ENCODE measurements around the gene FAM151A. TPM values are rescaled to one million over a fixed set of nuclear protein-coding genes. Genes with fewer than 3 reads are reported as not detected.
A peak's percentile ranks its signal among the peaks of the same experiment; 100 is the strongest.

The FAM151A gene
- total and polyA plus RNA-seq, 2 of the 13 experiments (the other 11 are each of a cell fraction or from before 2014, with no cell fraction given), result 0.29 to 3.6 TPM

- H3K79me2 ChIP-seq (ENCODE audit: insufficient read depth, low read length), result no peaks in the 10 kb centered on the region
- H2AFZ ChIP-seq (ENCODE audit: low read length), result no peak overlapping the region
- peaks cover 57% of the 10 kb centered on the region for H3K4me1 ChIP-seq (ENCODE audit: insufficient read depth, low read length)
- ChIA-PET POLR2A (no interaction called here), CTCF (ENCODE audit: low intra/inter-chr PET ratio, low total read pairs) (no interaction called here)
- 37% methylated on average over 4 of the region's 4 CpGs for WGBS (ENCODE audit: low lambda C conversion rate)
- no peak overlapping the region for H3K9ac ChIP-seq (ENCODE audit: insufficient read depth, low read depth, low read length)
- H3K9me3 ChIP-seq (ENCODE audit: low read length), result no peaks in the 10 kb centered on the region
- intact Hi-C loops (cut with micrococcal nuclease; ENCODE audit: unreplicated experiment), result no loop called here
- H3K4me3 ChIP-seq (replicated peaks in 1 of 3; ENCODE audit: insufficient read depth in 1 of 3, low read depth in 2 of 3, low read length in 3 of 3), result no peak overlapping the region
- H3K27me3 ChIP-seq (ENCODE audit: control insufficient read depth in 1 of 2, insufficient read depth in 2 of 2, low read length in 2 of 2), result no peaks in the 10 kb centered on the region
- DNase-seq (ENCODE audit: low spot score), result no peak
- no peak overlapping the region for H3K27ac ChIP-seq (ENCODE audit: extremely low read length, insufficient read depth, low read length)
- ATAC-seq, result no peak
- FAIRE-seq, result no peak
- in situ Hi-C loops (cut with HindIII; ENCODE audit: extremely low pct_ligation_motif_present, low pct_unique_long_range_greater_than_20kb), result no loop called here
- H3K4me2 ChIP-seq (ENCODE audit: low read depth, low read length), result no peak overlapping the region
- BruUV-seq (replicated peaks), result no TSS peak
- no peak for TF ChIP-seq ZNF562 (CRISPR knock-in tag; IDR thresholded peaks at IDR 0.05; ENCODE audit: borderline replicate concordance)
- no peaks in the 10 kb centered on the region for H3K36me3 ChIP-seq (replicated peaks in 1 of 2; ENCODE audit: control insufficient read depth in 1 of 2, insufficient read depth in 2 of 2, low read length in 2 of 2)
- no peaks in the 10 kb centered on the region for H4K20me1 ChIP-seq (ENCODE audit: insufficient read depth, low read length)
These were observed 29.7 kb upstream of the FAM151A start for GRCh38 chr1:54653036-54653435.

DNA sequence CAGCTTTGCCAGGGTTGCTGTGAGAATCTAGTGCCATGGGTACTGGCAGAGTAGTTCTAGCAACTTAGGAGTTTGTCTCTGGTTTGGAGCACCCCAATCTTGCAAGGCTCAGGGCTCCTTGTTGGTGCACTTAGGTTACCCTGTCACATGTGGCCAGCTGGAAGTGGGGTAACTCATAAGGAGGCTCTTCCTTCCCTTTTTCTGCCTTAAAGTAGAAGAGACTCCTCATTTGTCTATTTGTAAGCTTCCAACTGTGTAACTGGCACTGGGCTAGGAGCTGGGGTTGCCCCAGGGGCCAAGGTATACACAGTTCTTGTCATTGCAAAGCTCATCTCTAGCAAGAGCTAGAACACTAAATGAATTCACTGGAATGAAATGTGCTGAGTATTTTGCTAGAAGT is 28.8 kb upstream of the FAM151A start:
- Histone ChIP-seq H3K36me3 (replicated peaks in 1 of 2; ENCODE audit: control insufficient read depth in 1 of 2, insufficient read depth in 2 of 2, low read length in 2 of 2) (no peaks in the 10 kb centered on the region), H3K4me2 (ENCODE audit: low read depth, low read length) (peak overlapping the region; percentile 57; the same call in 1 of the 2 replicates), H4K20me1 (ENCODE audit: insufficient read depth, low read length) (no peaks in the 10 kb centered on the region), H3K27ac (ENCODE audit: extremely low read length, insufficient read depth, low read length) (no peak overlapping the region), H3K4me3 (replicated peaks in 1 of 3; ENCODE audit: insufficient read depth in 1 of 3, low read depth in 2 of 3, low read length in 3 of 3) (no peak overlapping the region), H3K27me3 (ENCODE audit: control insufficient read depth in 1 of 2, insufficient read depth in 2 of 2, low read length in 2 of 2) (no peaks in the 10 kb centered on the region), H3K79me2 (ENCODE audit: insufficient read depth, low read length) (no peaks in the 10 kb centered on the region), H3K9me3 (ENCODE audit: low read length) (no peaks in the 10 kb centered on the region), H2AFZ (ENCODE audit: low read length) (no peak overlapping the region), H3K4me1 (ENCODE audit: insufficient read depth, low read length) (peaks cover 57% of the 10 kb centered on the region), H3K9ac (ENCODE audit: insufficient read depth, low read depth, low read length) (no peak overlapping the region)
- intact Hi-C loops (cut with micrococcal nuclease; ENCODE audit: unreplicated experiment), result no loop called here
- in situ Hi-C loops (cut with HindIII; ENCODE audit: extremely low pct_ligation_motif_present, low pct_unique_long_range_greater_than_20kb), result no loop called here
- ATAC-seq (no peak), FAIRE-seq (no peak), DNase-seq (ENCODE audit: low spot score) (no peak)
- ChIA-PET CTCF (ENCODE audit: low intra/inter-chr PET ratio, low total read pairs) (no interaction called here), POLR2A (no interaction called here)
- BruUV-seq (replicated peaks), result no TSS peak
- TF ChIP-seq ZNF878 (CRISPR knock-in tag; IDR thresholded peaks at IDR 0.05), result no peak
- no peak for TF ChIP-seq EEA1 (CRISPR knock-in tag; IDR thresholded peaks at IDR 0.05; ENCODE audit: borderline replicate concordance)
- TF ChIP-seq, protein P1, sequence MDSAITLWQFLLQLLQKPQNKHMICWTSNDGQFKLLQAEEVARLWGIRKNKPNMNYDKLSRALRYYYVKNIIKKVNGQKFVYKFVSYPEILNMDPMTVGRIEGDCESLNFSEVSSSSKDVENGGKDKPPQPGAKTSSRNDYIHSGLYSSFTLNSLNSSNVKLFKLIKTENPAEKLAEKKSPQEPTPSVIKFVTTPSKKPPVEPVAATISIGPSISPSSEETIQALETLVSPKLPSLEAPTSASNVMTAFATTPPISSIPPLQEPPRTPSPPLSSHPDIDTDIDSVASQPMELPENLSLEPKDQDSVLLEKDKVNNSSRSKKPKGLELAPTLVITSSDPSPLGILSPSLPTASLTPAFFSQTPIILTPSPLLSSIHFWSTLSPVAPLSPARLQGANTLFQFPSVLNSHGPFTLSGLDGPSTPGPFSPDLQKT (CRISPR knock-in tag; IDR thresholded peaks at IDR 0.05; ENCODE audit: borderline replicate concordance), result no peak
- no peak for TF ChIP-seq ZBTB26 (CRISPR knock-in tag; IDR thresholded peaks at IDR 0.05; ENCODE audit: borderline replicate concordance)
- TF ChIP-seq, protein P2, sequence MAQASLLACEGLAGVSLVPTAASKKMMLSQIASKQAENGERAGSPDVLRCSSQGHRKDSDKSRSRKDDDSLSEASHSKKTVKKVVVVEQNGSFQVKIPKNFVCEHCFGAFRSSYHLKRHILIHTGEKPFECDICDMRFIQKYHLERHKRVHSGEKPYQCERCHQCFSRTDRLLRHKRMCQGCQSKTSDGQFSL (CRISPR knock-in tag; IDR thresholded peaks at IDR 0.05), result no peak
- no peak for TF ChIP-seq CHD4 (IDR thresholded peaks at IDR 0.05; ENCODE audit: borderline replicate concordance, low read length)
- no peak for TF ChIP-seq ZNF737 (CRISPR knock-in tag; IDR thresholded peaks at IDR 0.05; ENCODE audit: borderline replicate concordance)
- TF ChIP-seq ZNF704 (CRISPR knock-in tag; IDR thresholded peaks at IDR 0.05; ENCODE audit: borderline replicate concordance), result no peak
- TF ChIP-seq, protein P3, sequence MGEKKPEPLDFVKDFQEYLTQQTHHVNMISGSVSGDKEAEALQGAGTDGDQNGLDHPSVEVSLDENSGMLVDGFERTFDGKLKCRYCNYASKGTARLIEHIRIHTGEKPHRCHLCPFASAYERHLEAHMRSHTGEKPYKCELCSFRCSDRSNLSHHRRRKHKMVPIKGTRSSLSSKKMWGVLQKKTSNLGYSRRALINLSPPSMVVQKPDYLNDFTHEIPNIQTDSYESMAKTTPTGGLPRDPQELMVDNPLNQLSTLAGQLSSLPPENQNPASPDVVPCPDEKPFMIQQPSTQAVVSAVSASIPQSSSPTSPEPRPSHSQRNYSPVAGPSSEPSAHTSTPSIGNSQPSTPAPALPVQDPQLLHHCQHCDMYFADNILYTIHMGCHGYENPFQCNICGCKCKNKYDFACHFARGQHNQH (CRISPR knock-in tag; IDR thresholded peaks at IDR 0.05), result no peak
- no peak for TF ChIP-seq SALL2 (CRISPR knock-in tag; IDR thresholded peaks at IDR 0.05)

Data from HepG2 (cell line).